HepG2 (cell line): ENCODE measurements around the gene CFAP54.

Source experiments
- IRX3 ChIP-seq: sonication (generic); formaldehyde crosslinking; IDR thresholded peaks from 2 replicates; pipeline ENCODE4 v1.8.1; 2023; ENCODE audit warnings: mild to moderate bottlenecking, low read depth, missing genetic modification reagents, borderline replicate concordance
- NCOA1 ChIP-seq: sonication (generic); formaldehyde crosslinking; IDR thresholded peaks from 2 replicates; pipeline ENCODE4 v1.9.0; 2021; ENCODE audit warnings: missing genetic modification reagents
- POLR2A ChIP-seq, 2 experiments: IDR thresholded peaks; 2 replicates each; pipeline ENCODE4 v1.6.1; 2011; ENCODE audit warnings: low read depth in 2 of 2, low read length in 2 of 2, mild to moderate bottlenecking in 1 of 2, moderate library complexity in 1 of 2; ENCODE audit not compliant: insufficient read depth in 1 of 2
- SALL2 ChIP-seq: sonication (generic); formaldehyde crosslinking; IDR thresholded peaks from 2 replicates; pipeline ENCODE4 v1.8.1; 2023; ENCODE audit warnings: mild to moderate bottlenecking, missing genetic modification reagents, inconsistent platforms
- TARDBP ChIP-seq: sonication (generic); formaldehyde crosslinking; IDR thresholded peaks from 2 replicates; pipeline ENCODE4 v1.8.0; 2022; ENCODE audit warnings: mild to moderate bottlenecking, missing genetic modification reagents
- ZNF12 ChIP-seq: sonication (generic); formaldehyde crosslinking; IDR thresholded peaks from 2 replicates; pipeline ENCODE4 v1.5.0; 2020; ENCODE audit warnings: missing genetic modification reagents
- ZSCAN20 ChIP-seq: sonication (generic); formaldehyde crosslinking; IDR thresholded peaks from 2 replicates; pipeline ENCODE4 v1.4.0; 2020; ENCODE audit warnings: missing genetic modification reagents, mild to moderate bottlenecking, borderline replicate concordance
- TF ChIP-seq, protein P1 (sequence below): sonication (generic); formaldehyde crosslinking; conservative IDR thresholded peaks from 2 replicates; pipeline ENCODE4 v1.4.0; 2020; ENCODE audit warnings: missing genetic modification reagents
- TF ChIP-seq, protein P2 (sequence below): sonication (generic); formaldehyde crosslinking; IDR thresholded peaks from 2 replicates; pipeline ENCODE4 v1.5.0; 2020; ENCODE audit warnings: mild to moderate bottlenecking, missing genetic modification reagents, moderate library complexity

DNA sequence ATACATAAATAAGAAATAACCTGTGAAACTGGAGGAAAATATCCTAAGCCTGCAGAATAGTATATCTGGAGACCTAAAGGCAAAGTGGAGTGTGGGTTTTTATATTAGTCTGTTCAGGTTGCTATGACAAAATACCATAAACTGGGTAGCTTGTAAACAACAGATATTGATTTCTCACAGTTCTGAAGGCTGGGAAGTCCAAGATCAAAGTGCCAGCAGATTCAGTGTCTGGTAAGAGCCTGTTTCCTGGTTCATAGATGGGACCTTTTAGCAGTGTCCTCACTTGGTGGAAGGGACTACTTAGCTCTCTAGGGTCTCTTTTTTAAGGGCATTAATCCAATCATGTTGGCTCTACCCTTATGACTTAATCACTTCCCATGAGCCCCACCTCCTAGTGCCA lies 392.2 kb downstream of the CFAP54 start:
- TF ChIP-seq TARDBP (CRISPR knock-in tag) (no peak), IRX3 (CRISPR knock-in tag) (no peak), NCOA1 (no peak), ZSCAN20 (CRISPR knock-in tag) (no peak), ZNF12 (CRISPR knock-in tag) (no peak), SALL2 (no peak), POLR2A (IDR thresholded peaks at IDR 0.05; ENCODE audit: insufficient read depth in 1 of 2, low read depth in 2 of 2, low read length in 2 of 2) (no peak)
- TF ChIP-seq, protein P1, sequence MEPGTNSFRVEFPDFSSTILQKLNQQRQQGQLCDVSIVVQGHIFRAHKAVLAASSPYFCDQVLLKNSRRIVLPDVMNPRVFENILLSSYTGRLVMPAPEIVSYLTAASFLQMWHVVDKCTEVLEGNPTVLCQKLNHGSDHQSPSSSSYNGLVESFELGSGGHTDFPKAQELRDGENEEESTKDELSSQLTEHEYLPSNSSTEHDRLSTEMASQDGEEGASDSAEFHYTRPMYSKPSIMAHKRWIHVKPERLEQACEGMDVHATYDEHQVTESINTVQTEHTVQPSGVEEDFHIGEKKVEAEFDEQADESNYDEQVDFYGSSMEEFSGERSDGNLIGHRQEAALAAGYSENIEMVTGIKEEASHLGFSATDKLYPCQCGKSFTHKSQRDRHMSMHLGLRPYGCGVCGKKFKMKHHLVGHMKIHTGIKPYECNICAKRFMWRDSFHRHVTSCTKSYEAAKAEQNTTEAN (CRISPR knock-in tag): no peak
- TF ChIP-seq, protein P2, sequence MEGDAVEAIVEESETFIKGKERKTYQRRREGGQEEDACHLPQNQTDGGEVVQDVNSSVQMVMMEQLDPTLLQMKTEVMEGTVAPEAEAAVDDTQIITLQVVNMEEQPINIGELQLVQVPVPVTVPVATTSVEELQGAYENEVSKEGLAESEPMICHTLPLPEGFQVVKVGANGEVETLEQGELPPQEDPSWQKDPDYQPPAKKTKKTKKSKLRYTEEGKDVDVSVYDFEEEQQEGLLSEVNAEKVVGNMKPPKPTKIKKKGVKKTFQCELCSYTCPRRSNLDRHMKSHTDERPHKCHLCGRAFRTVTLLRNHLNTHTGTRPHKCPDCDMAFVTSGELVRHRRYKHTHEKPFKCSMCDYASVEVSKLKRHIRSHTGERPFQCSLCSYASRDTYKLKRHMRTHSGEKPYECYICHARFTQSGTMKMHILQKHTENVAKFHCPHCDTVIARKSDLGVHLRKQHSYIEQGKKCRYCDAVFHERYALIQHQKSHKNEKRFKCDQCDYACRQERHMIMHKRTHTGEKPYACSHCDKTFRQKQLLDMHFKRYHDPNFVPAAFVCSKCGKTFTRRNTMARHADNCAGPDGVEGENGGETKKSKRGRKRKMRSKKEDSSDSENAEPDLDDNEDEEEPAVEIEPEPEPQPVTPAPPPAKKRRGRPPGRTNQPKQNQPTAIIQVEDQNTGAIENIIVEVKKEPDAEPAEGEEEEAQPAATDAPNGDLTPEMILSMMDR (CRISPR knock-in tag): no peak
